H1 (cell line): ENCODE results near the gene SART1. TPM values are rescaled to one million over a fixed set of nuclear protein-coding genes. Genes with fewer than 3 reads are reported as not detected.

Source experiments
- CTCF ChIA-PET: fragments of 300-600 bp; sonication (Branson Sonifier 250); formaldehyde crosslinking; loops from one replicate; lab custom pipeline; 2021; ENCODE audit not compliant: partially characterized antibody; lab: Charles Lee
- POLR2A ChIA-PET: fragments of 300-600 bp; sonication (Branson Sonifier 250); formaldehyde crosslinking; loops from one replicate; lab custom pipeline; 2021; ENCODE audit warnings: inconsistent platforms; ENCODE audit not compliant: partially characterized antibody; lab: Charles Lee
- DNase-seq, 2 experiments: peaks; one replicate each; pipeline versions ENCODE4 v3.0.0 to v3.0.0-alpha.2; 2010 to 2022; ENCODE audit warnings: low spot score in 2 of 2, low read depth in 1 of 2, mixed read lengths in 1 of 2
- FAIRE-seq: peaks from 2 replicates; lab custom pipeline; 2011; peaks lifted over from hg19 to GRCh38; lab: Jason Lieb, UNC
- H2AFZ ChIP-seq: 2 replicates; pipeline ENCODE4 v1.8.1; 2012; ENCODE audit warnings: low read length, inconsistent platforms
- H2AK5ac ChIP-seq: 2 replicates; pipeline ENCODE4 v1.6.1; 2013; ENCODE audit warnings: low read depth, low read length
- H2BK120ac ChIP-seq: replicated peaks from 2 replicates; pipeline ENCODE3; 2013; ENCODE audit warnings: low read depth, low read length, inconsistent platforms
- H2BK12ac ChIP-seq: 2 replicates; pipeline ENCODE4 v1.6.1; 2013; ENCODE audit warnings: low read depth, low read length
- H2BK15ac ChIP-seq: 2 replicates; pipeline ENCODE4 v1.6.1; 2013; ENCODE audit warnings: low read length
- H2BK20ac ChIP-seq: 2 replicates; pipeline ENCODE4 v1.6.1; 2013; ENCODE audit warnings: low read length
- H2BK5ac ChIP-seq: 2 replicates; pipeline ENCODE4 v1.6.1; 2013; ENCODE audit warnings: low read depth, low read length
- H3K14ac ChIP-seq: 2 replicates; pipeline ENCODE4 v1.6.1; 2013; ENCODE audit warnings: inconsistent platforms; ENCODE audit not compliant: insufficient read length
- H3K18ac ChIP-seq: 2 replicates; pipeline ENCODE4 v1.6.1; 2013; ENCODE audit warnings: low read length; ENCODE audit errors: extremely low read depth
- H3K23ac ChIP-seq: 2 replicates; pipeline ENCODE4 v1.6.1; 2013; ENCODE audit warnings: inconsistent platforms; ENCODE audit not compliant: insufficient read length
- H3K23me2 ChIP-seq: 2 replicates; pipeline ENCODE4 v1.6.1; 2013; ENCODE audit warnings: low read depth, low read length
- H3K27ac ChIP-seq: 2 replicates; pipeline ENCODE4 v1.6.1; 2011; ENCODE audit warnings: low read depth, low read length, inconsistent platforms
- H3K27me3 ChIP-seq, 4 experiments: replicated peaks in 1 of 4; 1 replicate in 1 of 4; 2 replicates in 3 of 4; pipeline versions ENCODE4 v1.6.1 to v1.8.1; 2011 to 2013; ENCODE audit warnings: low read length in 3 of 4, mild to moderate bottlenecking in 3 of 4, inconsistent platforms in 2 of 4, mixed read lengths in 2 of 4, moderate library complexity in 1 of 4; ENCODE audit not compliant: control insufficient read depth in 3 of 4, insufficient read depth in 3 of 4; ENCODE audit errors: extremely low read depth in 1 of 4
- H3K36me3 ChIP-seq, 4 experiments: 2 replicates each; pipeline versions ENCODE4 v1.6.1 to v1.8.1; 2011 to 2013; ENCODE audit warnings: mild to moderate bottlenecking in 4 of 4, low read length in 3 of 4, moderate library complexity in 2 of 4, control low read depth in 1 of 4, inconsistent platforms in 1 of 4; ENCODE audit not compliant: insufficient read depth in 4 of 4, control insufficient read depth in 2 of 4
- H3K4ac ChIP-seq: replicated peaks from 2 replicates; pipeline ENCODE3; 2013; ENCODE audit warnings: low read length, low read depth, mixed read lengths, inconsistent platforms; ENCODE audit not compliant: insufficient read length
- H3K4me1 ChIP-seq, 4 experiments: replicated peaks in 1 of 4; 1 replicate in 1 of 4; 2 replicates in 3 of 4; pipeline versions ENCODE4 v1.6.1 to v1.8.1; 2011 to 2013; ENCODE audit warnings: low read length in 3 of 4, inconsistent platforms in 2 of 4, mixed read lengths in 1 of 4; ENCODE audit not compliant: insufficient read depth in 4 of 4, control insufficient read depth in 3 of 4
- H3K4me2 ChIP-seq, 2 experiments: 2 replicates each; pipeline versions ENCODE4 v1.6.1 to v1.8.1; 2011 to 2013; ENCODE audit warnings: low read depth in 2 of 2, low read length in 2 of 2, control low read depth in 1 of 2, inconsistent platforms in 1 of 2, mild to moderate bottlenecking in 1 of 2; ENCODE audit not compliant: insufficient read depth in 1 of 2
- H3K4me3 ChIP-seq, 4 experiments: fragments of 200-600, 300-600 bp in 1 of 4; sonication (generic), shearing (Covaris generic), sonication (Bioruptor Twin) in 1 of 4; 2 replicates each; pipeline versions ENCODE4 v1.5.1 to v1.8.1; 2011 to 2016; ENCODE audit warnings: low read length in 4 of 4, low read depth in 3 of 4, control low read depth in 2 of 4, inconsistent platforms in 2 of 4, mild to moderate bottlenecking in 2 of 4, mixed read lengths in 1 of 4, moderate library complexity in 1 of 4; ENCODE audit not compliant: insufficient read depth in 2 of 4; ENCODE audit errors: extremely low read depth in 1 of 4
- H3K56ac ChIP-seq: replicated peaks from 2 replicates; pipeline ENCODE3; 2013; ENCODE audit warnings: low read depth, mild to moderate bottlenecking, mixed read lengths, low read length, inconsistent platforms; ENCODE audit not compliant: insufficient read length
- H3K79me1 ChIP-seq: 2 replicates; pipeline ENCODE4 v1.6.1; 2013; ENCODE audit warnings: low read depth, low read length, control low read depth
- H3K79me2 ChIP-seq, 2 experiments: 2 replicates each; pipeline versions ENCODE4 v1.6.1 to v1.8.1; 2012 to 2013; ENCODE audit warnings: low read length in 2 of 2, mild to moderate bottlenecking in 2 of 2, inconsistent platforms in 1 of 2; ENCODE audit not compliant: insufficient read depth in 2 of 2, control insufficient read depth in 1 of 2
- H3K9ac ChIP-seq, 4 experiments: replicated peaks in 1 of 4; 1 replicate in 1 of 4; 2 replicates in 3 of 4; pipeline versions ENCODE4 v1.6.1 to v1.8.1; 2011 to 2013; ENCODE audit warnings: low read depth in 3 of 4, low read length in 3 of 4, control low read depth in 2 of 4, mild to moderate bottlenecking in 2 of 4, moderate library complexity in 2 of 4, inconsistent platforms in 1 of 4; ENCODE audit errors: extremely low read depth in 1 of 4
- H3K9me3 ChIP-seq, 2 experiments: 2 replicates each; pipeline versions ENCODE4 v1.6.1 to v1.8.1; 2012 to 2013; ENCODE audit warnings: mild to moderate bottlenecking in 2 of 2, moderate library complexity in 2 of 2, control low read depth in 1 of 2, inconsistent platforms in 1 of 2, low read depth in 1 of 2, low read length in 1 of 2, mixed read lengths in 1 of 2; ENCODE audit not compliant: insufficient read depth in 2 of 2
- H4K20me1 ChIP-seq, 2 experiments: replicated peaks in 1 of 2; 2 replicates each; pipeline versions ENCODE3 to v1.8.1; 2011 to 2013; ENCODE audit warnings: inconsistent platforms in 2 of 2, low read length in 2 of 2, mild to moderate bottlenecking in 1 of 2; ENCODE audit not compliant: insufficient read depth in 2 of 2, control insufficient read depth in 1 of 2
- H4K5ac ChIP-seq: 2 replicates; pipeline ENCODE4 v1.6.1; 2013; ENCODE audit warnings: low read length, low read depth, mixed read lengths, inconsistent platforms; ENCODE audit not compliant: insufficient read length
- H4K8ac ChIP-seq: 2 replicates; pipeline ENCODE4 v1.8.0; 2013; ENCODE audit warnings: mild to moderate bottlenecking, moderate library complexity, low read length, inconsistent platforms; ENCODE audit not compliant: insufficient read depth; ENCODE audit errors: extremely low read depth
- H4K91ac ChIP-seq: replicated peaks from 2 replicates; pipeline ENCODE3; 2013; ENCODE audit warnings: low read length, mixed read lengths, inconsistent platforms; ENCODE audit not compliant: insufficient read length
- BCL11A ChIP-seq, 2 experiments: IDR thresholded peaks; one replicate each; pipeline ENCODE4 v1.6.1; 2011; ENCODE audit warnings: low read depth in 2 of 2, low read length in 2 of 2, mild to moderate bottlenecking in 2 of 2
- WGBS, 2 experiments: shearing (Covaris generic) in 1 of 2; methylation state at CpG; one replicate each; pipeline versions ENCODE4 v1.1.6 to v1.1.7; 2013 to 2015; ENCODE audit warnings: low lambda C conversion rate in 2 of 2, mixed read lengths in 2 of 2, inconsistent platforms in 1 of 2, low coverage in 1 of 2, missing lambda C conversion rate in 1 of 2; ENCODE audit not compliant: insufficient replicate concordance in 2 of 2, insufficient coverage in 1 of 2, insufficient read length in 1 of 2; ENCODE audit errors: extremely low coverage in 1 of 2, missing lambda C conversion rate in 1 of 2; 5-methylcytosine and 5-hydroxymethylcytosine counted together
- polyA plus RNA-seq, 7 experiments: library from polyadenylated mRNA; depleted of rRNA in 3 of 7; stranded (reverse) in 5 of 7; unstranded in 2 of 7; fragments of >200 nt in 5 of 7; fragments of 200-250 nt in 2 of 7; gene quantifications; 1 replicate in 5 of 7; 2 replicates in 1 of 7; 4 replicates in 1 of 7; pipeline versions ENCODE4 v1.2.1 to v1.2.3, GENCODE V29; 2011 to 2013; ENCODE audit warnings: missing spikeins in 2 of 7, mixed read lengths in 2 of 7
- total RNA-seq: library from RNA; stranded (reverse); fragmentation: NEBNext Ultra II Directional; extraction: Animal tissue kit (Norgen Biotek cat#: 25700); gene quantifications from 2 replicates; pipeline ENCODE4 v1.2.1, GENCODE V29; 2021
- TF ChIP-seq, protein P1 (sequence below), 3 experiments: IDR thresholded peaks; 1 replicate in 2 of 3; 2 replicates in 1 of 3; pipeline versions ENCODE4 v1.5.1 to v1.6.1; 2011; ENCODE audit warnings: low read length in 3 of 3, mild to moderate bottlenecking in 3 of 3, inconsistent platforms in 2 of 3, low read depth in 1 of 3, moderate library complexity in 1 of 3; ENCODE audit not compliant: insufficient read depth in 1 of 3; ENCODE audit errors: control extremely low read depth in 1 of 3

SART1 gene
- total and polyA plus RNA-seq, 2 of the 8 experiments (the other 6 are each of a cell fraction or from before 2014, with no cell fraction given) = 9.7 to 46.1 TPM

DNA sequence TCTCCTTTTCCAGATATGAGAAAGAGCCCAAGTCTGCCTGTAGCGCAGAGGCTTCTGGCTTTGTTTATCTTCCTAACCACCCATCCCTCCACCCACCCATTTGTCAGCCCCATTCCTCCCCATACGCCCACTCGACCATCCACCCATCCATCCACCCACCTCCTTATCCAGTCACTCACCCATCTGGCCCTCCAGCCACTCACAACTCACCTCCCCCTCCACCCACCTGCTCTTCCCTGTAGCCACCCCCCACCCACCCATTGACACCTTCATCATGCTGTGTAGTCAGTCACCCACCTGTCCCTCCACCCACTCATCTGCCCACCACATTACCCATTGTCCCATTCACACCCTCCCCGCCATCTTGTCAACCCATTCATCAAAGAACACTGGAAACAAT is 55.8 kb downstream of the SART1 start:
- H3K18ac ChIP-seq = no peak overlapping the region
- H2AK5ac ChIP-seq = no peak overlapping the region
- H3K23me2 ChIP-seq = no peaks in the 10 kb centered on the region
- H3K4me2 ChIP-seq = no peak overlapping the region
- no peak overlapping the region for H2BK5ac ChIP-seq
- no peak overlapping the region for H2BK120ac ChIP-seq
- H2BK15ac ChIP-seq = no peak overlapping the region
- TF ChIP-seq BCL11A (IDR thresholded peaks at IDR 0.05; ENCODE audit: low read depth in 2 of 2, low read length in 2 of 2) = no peak
- TF ChIP-seq, protein P1, sequence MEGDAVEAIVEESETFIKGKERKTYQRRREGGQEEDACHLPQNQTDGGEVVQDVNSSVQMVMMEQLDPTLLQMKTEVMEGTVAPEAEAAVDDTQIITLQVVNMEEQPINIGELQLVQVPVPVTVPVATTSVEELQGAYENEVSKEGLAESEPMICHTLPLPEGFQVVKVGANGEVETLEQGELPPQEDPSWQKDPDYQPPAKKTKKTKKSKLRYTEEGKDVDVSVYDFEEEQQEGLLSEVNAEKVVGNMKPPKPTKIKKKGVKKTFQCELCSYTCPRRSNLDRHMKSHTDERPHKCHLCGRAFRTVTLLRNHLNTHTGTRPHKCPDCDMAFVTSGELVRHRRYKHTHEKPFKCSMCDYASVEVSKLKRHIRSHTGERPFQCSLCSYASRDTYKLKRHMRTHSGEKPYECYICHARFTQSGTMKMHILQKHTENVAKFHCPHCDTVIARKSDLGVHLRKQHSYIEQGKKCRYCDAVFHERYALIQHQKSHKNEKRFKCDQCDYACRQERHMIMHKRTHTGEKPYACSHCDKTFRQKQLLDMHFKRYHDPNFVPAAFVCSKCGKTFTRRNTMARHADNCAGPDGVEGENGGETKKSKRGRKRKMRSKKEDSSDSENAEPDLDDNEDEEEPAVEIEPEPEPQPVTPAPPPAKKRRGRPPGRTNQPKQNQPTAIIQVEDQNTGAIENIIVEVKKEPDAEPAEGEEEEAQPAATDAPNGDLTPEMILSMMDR (IDR thresholded peaks at IDR 0.05; ENCODE audit: control extremely low read depth in 1 of 3, insufficient read depth in 1 of 3, low read depth in 1 of 3, low read length in 3 of 3) = no peak
- H3K36me3 ChIP-seq = no peaks in the 10 kb centered on the region
- 94% methylated on average over 4 of the region's 4 CpGs; no CpG with 5 or more reads in 1 of the 2 experiments for WGBS, 2 experiments
- DNase-seq = no peak
- H3K14ac ChIP-seq = no peak overlapping the region
- H3K23ac ChIP-seq = no peak overlapping the region
- H3K4me3 ChIP-seq = no peak overlapping the region
- no peak overlapping the region for H3K56ac ChIP-seq
- peaks cover 0 to 6% (median 2%) of the 10 kb centered on the region in 4 experiments; a peak in 3 of 7 replicates for H3K4me1 ChIP-seq
- no peak overlapping the region for H4K8ac ChIP-seq
- no peak overlapping the region for H3K9ac ChIP-seq
- H3K4ac ChIP-seq = no peak overlapping the region
- no peak for FAIRE-seq
- no peak overlapping the region for H2BK12ac ChIP-seq
- no peak overlapping the region for H4K91ac ChIP-seq
- H2AFZ ChIP-seq = no peak overlapping the region
- peaks cover 0 to 14% (median 12%) of the 10 kb centered on the region in 4 experiments; a peak in 6 of 7 replicates for H3K27me3 ChIP-seq
- POLR2A ChIA-PET = no interaction called here
- CTCF ChIA-PET = interaction anchor here (0.7 kb wide), 1 partner anchor 1734 kb away, joined by 4 read pairs; no protein-coding TSS in a partner anchor
- no peaks in the 10 kb centered on the region for H3K79me1 ChIP-seq
- no peak overlapping the region for H4K5ac ChIP-seq
- no peak overlapping the region for H2BK20ac ChIP-seq
- no peaks in the 10 kb centered on the region for H3K9me3 ChIP-seq
- no peaks in the 10 kb centered on the region for H3K79me2 ChIP-seq
- H3K27ac ChIP-seq = no peak overlapping the region
- no peaks in the 10 kb centered on the region for H4K20me1 ChIP-seq
